NCI-H2227 (cell line): ENCODE results near the gene EMC6.

Experiments
- DNase-seq: peaks from one replicate; lab custom pipeline; 2025; ENCODE audit not compliant: unreplicated experiment; lab: John Stamatoyannopoulos, UW

EMC6 gene

DNA sequence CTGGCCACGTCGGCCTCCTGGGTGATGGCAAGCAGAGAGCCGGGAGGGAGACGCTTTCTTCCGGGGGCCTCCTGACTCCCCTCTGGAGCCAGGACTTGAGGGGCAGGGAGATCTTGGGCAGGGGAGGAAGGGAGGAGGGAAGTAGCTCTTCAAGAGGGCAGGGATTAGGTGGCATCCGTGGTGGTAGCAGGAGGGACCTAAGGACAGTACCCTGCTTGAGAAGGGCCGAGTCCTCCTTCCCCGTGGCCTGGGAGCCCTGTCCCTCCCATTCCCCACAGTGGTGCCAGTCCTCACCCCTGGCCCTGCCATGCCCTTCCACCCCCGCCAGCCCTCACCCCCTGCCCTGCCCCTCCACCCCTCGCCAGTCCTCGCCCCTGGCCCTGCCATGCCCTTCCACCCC lies 12.8 kb upstream of the EMC6 start:
- no peak for DNase-seq

DNA sequence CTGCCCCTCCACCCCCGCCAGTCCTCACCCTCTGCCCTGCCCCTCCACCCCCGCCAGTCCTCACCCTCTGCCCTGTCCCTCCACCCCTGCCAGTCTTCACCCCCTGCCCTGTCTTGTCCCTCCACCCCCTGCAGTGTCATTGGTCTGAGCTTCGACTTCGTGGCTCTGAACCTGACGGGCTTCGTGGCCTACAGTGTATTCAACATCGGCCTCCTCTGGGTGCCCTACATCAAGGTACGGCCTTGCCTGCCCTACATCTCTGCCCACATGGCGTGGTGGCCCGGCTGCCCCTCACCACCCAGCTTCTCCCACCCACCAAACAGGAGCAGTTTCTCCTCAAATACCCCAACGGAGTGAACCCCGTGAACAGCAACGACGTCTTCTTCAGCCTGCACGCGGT lies 12.3 kb upstream of the EMC6 start:
- DNase-seq, result no peak

DNA sequence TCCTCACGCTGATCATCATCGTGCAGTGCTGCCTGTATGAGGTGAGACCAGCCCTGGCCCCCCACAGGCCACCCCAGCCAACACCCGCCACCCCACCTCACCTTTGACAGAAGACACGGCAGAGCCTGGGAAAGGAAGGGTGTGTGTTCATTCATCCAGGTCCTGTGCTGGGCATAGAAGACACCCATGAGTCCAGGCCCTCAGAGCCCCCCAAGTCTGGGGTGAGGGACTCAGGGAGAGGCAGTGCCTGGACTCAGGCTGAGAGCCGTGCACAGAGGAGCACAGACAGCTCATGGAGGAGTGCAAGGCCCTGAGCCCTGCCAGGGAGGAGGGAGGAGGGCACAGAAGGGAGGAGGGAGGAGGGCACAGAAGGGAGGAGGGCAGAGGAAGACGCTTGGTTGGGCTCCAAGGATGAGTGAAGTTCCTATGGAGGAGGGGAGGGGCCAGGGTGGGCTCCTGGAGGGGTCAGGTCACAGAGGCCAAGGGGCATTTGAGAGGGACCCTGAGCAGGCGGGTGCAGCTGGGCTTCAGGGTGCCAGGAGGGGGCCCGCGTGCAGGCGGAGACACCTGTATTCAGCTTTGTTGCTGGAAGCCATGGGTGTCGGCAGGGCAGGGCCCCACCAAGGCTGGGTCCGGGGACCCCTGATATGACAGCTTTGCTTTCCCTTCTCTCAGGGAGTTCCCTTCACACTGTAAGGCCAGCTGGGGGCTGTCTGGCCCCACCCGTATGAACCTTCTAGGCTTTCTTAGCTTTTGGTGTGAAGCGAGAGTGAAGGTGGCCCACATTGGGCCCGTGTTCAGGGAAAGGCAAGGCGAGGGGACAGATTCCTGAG lies 11.6 kb upstream of the EMC6 start:
- DNase-seq, result no peak

DNA sequence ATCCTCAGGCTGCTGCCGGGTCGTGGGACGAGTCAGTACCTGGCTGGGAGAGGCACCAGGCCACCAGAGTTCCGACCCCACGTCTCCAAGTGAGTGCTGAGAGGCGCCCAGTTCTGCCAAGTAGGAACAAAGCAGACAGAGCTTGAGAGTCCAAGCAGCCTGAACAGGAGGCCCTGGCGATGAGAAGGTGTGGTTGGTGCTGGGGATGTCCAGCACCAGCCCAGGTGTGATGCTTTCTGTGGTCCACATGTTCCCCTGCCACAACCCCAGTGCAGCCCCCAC lies 11.1 kb upstream of the EMC6 start:
- DNase-seq, result no peak

DNA sequence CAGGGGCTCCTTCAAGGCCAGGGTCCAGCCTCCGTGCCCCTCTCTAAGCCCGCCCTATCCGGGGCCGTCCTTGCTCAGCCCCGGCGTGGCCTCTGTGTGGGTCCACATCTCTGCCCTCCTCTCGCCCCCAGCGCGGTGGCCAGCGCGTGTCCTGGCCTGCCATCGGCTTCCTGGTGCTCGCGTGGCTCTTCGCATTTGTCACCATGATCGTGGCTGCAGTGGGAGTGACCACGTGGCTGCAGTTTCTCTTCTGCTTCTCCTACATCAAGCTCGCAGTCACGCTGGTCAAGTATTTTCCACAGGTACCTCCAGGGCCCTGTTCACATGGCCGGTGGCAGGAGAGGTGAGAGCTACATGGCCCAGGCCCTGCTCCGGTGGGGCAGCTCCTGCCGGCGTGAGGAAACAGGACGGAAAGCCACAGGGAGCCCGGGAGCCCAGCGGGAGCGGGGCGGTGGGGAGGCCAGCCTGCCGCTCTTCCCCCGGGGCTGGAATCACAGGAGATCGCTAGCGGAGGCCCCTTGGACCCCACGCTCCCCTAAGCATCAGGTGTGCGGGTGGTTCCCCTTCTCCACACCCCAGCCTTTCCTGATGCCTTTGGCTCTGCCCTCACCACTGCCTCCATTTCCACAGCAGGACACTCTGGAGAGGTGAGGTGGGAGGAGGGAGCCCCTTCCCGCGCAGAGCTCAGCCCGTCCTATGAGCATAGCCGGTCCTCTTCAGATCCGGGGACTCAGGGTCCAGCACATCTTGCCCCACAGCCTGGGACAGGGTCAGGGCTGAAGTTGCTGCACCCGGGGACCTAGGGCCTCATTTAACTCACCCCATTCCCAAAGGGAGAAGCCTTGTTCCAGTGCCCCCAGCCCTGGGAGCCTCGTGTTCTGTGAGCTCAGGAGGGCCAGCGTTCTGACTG lies 10.5 kb upstream of the EMC6 start:
- DNase-seq, result no peak

DNA sequence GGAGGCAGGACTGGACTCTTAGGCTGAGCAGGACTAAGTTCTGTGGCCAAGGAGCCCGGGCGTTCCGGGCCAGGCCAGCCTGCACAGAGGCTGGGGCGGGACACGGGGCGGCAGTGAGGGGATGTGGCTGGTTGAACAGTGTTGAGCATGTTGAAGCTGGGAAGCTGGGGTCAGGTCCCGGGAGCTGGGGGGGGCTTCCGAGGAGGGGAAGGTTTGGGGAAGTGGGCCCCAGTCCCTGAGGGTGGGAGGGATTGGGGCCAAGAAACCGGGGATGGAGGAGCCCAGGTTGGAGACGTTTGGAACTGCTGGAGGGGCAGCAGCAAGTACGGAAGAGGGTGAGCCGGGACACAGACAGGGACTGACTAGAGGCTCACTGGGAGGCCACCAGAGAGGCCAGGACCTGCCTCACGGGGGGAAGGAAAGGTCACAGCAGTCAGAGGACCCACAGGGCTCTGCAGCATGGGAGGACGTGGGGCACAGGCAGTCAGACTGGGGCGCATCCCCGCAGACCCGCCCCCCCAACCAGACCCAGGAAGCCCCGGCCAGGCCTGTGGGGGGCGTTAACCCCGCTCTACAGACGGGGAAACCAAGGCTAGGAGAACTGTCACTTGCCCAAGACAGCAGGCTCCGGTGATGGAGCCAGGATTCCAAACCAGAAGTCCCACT lies 9.7 kb upstream of the EMC6 start:
- no peak for DNase-seq

DNA sequence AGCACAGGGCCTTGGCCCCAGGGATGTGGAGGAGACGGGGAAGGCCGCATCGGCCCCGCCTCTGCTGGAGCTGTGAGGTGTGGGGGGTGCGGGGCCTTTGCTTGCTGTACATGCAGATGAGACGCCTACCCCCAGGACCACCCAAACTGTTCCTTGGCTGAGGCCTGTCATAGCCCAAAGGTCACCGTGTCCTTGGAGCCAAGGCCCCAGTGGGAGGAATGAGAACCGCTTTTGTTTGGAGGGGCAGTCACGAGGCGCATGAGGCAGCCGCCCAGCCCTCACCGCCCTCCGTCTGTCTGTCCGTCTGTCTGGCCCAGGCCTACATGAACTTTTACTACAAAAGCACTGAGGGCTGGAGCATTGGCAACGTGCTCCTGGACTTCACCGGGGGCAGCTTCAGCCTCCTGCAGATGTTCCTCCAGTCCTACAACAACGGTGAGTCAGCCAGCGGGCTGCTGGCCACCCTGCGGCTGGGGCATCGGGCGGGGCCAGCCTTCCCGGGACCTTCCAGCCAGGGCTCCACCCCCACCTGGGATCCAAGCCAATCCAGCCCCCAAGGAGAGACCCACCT lies 9.0 kb upstream of the EMC6 start:
- DNase-seq, result no peak

DNA sequence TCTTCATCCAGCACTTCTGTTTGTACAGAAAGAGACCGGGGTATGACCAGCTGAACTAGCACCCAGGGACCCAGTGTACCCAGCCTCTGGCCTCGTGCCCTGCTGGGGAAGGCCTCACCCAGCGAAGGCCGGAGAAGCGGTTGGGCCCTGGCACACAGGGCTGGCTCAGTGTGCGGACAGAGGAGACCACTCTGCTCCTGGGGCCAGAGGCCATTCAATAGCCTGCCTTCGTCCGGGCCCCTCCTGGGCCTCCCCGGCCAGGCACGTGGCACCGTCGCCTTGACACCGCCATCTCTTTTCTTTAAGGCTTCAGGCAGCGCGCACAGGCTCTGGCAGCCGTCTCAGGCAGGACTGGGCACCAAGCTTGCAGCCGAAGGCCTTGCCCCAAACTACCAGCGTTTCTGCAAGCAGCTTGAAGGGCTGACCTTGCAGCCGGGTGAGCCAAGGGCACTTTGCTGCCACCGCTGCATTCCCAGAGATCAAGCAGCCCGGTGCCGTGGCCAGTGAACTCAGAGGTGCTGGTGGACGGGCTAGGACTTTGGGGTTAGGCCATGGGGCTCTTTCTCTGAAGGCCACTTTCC lies 8.2 kb upstream of the EMC6 start:
- no peak for DNase-seq

DNA sequence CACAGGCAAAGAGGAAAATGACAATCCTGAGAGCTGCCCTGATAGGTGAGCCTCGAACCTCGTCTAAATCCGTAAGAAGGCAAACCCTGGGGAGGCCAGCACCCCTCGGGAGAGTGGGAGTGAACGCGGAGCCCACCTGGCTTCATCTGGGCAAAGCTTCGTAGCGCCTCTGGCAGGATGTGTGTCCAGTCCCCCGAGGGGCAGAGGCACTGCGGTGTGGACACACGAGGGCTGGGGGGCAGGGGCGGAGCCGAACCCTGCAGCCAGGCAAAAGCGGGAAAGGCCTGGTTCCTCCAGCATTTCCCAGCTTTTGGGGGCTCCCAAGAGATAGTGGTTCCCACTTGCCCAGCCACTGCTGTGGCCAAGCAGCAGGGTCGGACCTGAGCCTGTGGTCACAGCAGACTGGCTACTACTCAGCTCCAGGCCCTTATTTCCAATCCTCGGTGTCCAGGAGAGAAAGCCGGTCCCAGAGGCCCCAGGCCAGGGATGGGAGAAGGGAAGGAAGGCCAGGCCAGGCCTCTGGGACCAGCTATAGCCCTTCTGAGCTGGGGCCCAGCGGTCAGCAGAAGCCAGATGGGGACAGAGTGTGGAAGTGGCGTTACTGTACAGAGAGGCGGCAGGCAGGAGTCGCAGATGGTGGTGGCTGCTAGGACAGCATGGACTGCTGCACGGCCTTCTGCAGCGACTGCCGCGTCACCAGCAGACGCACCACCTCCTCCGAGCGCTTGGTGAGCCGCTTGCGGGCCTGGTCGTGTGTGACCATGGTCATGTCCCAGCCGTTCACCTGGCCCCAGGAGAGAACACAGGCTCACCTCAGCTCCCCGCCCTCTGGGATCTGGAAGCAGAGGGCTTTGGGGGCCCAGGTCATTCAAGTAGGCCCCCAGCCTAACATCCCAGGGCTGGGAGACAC lies 5.3 kb upstream of the EMC6 start:
- DNase-seq, result no peak

DNA sequence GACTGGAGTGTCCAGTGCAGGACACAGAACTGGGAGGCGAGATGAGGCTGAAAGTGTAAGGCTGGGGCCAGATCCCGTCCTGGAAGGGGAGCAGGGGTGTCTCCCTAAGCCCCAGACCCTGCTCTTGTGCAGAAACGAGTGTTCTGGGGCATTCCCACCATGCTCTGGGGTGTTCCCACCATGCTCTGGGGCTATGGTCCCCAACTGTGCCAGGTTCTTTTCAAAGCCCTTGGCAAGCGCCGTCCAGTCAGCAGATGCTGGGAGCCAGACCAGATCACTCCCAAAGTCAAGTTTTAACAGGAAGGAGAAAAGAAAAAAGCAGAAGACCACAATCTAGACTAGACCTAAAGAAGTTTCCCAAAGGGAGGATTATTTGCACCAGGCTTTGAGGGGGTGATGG lies 2.8 kb upstream of the EMC6 start:
- DNase-seq, result no peak

DNA sequence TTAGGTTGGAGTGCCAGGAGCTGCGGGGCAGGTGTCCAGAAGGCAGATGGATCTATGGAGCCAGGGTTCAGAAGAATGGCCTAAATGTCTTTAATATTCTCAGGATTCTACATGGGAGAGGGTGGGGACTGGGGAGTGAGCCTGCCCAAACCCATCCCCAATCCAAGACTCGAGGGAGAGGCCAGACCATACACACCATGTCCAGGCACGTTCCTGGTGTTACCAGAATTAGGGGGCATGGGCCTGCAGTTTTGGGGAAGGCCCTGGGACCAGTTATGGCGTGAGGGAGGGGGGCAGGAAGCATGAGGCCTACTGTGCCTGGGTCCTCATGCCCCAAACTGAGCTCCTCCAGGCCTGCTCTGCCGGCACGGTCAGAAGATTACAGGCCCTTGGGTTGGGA lies 2.1 kb upstream of the EMC6 start:
- no peak for DNase-seq

DNA sequence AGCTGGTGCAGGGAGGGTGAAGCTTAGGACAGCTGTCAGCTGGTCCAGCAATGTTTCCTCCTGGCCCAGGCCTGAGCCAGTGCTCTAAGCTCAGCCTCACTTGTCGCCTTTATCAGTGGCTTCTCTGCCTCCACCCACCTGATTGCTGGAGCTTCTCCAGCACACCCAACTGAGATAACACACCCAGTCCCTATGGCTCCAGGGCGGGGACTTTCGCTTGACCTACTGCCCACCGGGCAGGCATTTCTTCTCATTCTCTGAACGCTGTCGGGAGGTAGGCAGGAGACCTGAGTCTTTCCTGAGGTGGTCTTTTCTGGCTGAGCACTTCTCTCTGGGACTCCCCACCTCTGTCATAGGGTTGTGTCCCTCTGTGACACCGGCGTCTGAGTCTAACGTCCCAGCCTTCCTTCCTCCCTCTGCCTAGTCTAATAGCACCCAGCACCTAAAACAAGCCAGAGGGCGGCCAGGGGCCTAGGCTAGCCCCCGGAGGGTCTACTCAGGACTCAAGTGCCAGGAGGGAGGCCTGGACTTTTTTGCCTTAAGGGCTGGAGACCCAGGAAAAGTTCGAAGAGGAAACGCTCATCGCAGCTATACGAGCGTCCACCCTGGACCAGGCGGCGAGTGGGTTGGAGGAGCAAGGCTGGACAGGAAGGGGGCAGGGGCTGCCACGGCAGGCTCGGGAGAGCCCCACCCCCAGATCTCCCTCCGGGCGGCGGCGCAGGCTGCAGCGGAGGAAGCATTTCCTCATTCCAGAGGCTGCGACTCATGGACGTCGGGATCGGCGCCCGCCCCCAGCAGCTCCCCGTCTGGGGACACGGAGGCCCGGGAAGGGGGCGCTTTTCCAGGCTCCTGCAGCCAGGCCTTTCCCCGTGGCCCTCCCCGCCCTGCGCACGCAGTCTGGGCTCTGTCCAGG lies 990 bp upstream of the EMC6 start:
- DNase-seq, result peak; percentile 73

DNA sequence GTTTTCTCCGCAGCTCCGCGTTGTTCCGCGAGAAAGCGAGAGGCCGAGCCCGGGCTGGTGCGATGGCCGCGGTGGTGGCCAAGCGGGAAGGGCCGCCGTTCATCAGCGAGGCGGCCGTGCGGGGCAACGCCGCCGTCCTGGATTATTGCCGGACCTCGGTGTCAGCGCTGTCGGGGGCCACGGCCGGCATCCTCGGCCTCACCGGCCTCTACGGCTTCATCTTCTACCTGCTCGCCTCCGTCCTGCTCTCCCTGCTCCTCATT lies 404 bp downstream of the EMC6 start:
- DNase-seq, result no peak

DNA sequence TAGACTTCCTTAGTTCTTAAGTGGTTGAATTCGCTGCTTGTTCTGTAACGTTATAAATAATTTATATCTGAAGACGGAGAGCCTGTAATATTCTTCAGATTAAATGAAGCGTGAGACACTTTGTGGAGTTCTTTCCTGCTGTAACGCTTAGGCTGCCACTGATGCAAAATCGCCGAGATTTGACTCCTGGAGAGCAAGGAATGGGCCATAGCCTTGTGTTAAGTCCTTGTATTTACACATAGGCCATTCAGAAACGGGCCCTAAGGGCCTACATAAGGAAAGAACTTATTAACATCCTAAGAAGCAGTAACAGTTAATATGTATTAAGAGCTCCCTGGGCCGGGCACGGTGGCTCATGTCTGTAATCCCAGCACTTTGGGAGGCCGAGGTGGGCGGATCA lies 936 bp downstream of the EMC6 start:
- DNase-seq, result no peak

DNA sequence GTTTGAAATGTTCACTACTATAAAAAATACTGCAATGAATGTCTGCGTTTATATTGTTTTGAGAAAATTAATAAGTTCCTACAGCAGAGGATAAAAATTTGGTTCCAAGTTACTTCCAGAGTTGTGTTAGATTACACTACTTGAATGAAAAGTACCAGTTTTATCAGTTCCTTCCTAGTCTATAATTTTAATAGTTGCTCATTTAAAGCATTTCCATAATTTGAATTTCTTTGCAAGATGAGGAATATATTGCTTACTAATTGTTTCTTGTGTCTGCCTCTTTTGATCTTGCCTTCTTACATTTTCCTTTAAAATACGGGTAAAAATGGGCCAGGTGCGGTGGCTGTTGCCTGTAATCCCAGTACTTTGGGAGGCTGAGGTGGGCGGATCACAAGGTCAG lies 4.0 kb downstream of the EMC6 start:
- DNase-seq, result no peak

DNA sequence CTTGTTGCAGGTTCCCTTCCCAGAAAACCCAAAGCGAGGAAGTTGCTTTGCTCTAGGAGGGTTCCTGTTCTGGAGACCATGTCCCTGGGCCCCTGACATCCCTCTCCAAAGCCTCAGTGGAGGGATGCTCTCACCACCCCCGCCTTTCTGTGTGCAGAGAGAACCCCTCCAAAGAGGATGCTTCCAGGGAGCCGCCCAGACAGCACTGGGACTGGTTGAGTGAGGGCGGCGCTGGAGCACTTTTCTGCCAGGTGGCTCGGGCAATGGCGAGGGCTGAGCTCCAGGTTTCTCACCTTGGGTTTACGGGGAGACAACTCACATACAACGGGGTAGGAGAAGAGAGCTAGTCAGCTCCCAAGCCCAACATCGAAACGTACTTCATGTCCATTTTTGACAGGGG lies 7.3 kb downstream of the EMC6 start:
- no peak for DNase-seq

DNA sequence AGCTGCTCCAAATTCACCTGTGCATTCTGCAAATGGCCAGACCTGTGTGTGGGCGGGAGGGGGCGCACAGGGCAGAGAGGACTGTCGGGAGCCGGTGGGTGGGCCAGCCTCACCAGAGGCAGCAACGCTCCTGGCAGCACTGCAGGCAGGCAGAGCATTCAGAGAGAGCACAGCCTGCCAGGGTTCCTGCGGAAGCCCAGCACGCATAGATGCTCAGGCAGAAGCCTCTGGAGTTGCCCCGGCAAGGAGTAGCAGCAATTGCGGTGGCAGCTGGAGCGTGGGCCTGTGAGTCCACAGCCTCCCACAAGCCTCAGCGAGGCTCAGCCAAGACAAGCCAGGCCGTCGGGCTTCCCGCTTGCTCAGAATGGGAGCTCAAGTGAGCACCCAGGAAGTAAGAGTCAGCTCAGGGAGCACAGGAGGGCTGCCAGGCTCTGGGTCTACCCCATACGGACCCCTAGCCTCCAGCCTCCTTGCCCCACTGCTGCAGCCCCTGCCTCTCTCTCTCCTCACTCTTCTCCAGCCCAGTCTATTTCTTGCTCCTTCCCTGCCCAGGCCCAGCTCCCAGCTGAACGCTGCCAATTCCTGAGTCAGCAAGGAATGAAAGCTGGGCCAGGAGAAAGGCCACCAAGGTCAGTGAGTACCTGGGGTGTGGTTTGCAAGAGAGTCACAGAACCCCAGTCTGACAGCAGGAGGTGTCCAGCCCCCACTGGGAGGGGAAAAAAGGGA lies 9.6 kb downstream of the EMC6 start:
- no peak for DNase-seq

DNA sequence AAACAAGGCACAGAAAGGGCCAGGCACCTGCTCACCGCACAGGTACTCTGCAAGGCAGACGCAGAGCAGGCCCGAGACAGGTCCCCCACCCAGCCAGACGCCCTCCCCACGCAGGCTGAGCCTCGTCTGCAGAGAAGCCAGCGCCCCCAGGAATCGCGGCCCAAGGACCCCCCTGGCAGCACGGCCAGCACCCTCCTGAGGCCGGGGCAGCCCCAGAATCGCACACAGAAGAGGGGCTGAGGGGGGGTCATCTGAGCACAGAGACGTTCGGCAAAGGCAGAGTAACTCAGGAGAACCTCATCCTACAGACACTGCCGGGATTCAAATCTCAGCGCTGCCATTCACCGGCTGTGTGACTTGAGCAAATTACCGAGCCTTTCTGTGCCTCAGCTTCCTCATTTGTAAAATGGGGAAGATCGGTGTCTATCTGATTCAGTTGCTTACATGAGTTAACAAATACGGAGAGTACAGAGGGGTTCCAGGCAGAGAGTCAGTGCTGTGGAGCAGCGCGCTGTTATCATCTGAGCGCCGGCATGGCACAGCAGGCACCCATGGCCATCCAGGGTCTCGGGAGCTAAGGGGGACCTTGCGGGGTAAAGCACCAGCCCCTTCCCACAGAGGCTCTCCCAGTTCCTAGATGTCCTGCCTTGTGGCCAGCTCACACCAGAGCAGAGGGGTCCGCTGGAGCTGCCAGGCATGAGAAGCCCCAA lies 10.4 kb downstream of the EMC6 start:
- DNase-seq, result no peak
